Ureter (tissue), 1 donor: Measurements from ENCODE around the gene IRS1. TPM values are rescaled to one million over a fixed set of nuclear protein-coding genes. Genes with fewer than 3 reads are reported as not detected.

Source experiments
- DNase-seq: peaks from one replicate; pipeline ENCODE4 v3.0.0-alpha.2; 2020; ENCODE audit warnings: low spot score
- total RNA-seq: library from RNA; stranded (reverse); gene quantifications from one replicate; pipeline ENCODE4 v1.2.4, GENCODE V29; 2023
- donor health status: DM: yes; HTN: yes; CAD: no.

Gene IRS1
- total RNA-seq, 1 donor from 2014 or later, result 40.0 TPM

DNA sequence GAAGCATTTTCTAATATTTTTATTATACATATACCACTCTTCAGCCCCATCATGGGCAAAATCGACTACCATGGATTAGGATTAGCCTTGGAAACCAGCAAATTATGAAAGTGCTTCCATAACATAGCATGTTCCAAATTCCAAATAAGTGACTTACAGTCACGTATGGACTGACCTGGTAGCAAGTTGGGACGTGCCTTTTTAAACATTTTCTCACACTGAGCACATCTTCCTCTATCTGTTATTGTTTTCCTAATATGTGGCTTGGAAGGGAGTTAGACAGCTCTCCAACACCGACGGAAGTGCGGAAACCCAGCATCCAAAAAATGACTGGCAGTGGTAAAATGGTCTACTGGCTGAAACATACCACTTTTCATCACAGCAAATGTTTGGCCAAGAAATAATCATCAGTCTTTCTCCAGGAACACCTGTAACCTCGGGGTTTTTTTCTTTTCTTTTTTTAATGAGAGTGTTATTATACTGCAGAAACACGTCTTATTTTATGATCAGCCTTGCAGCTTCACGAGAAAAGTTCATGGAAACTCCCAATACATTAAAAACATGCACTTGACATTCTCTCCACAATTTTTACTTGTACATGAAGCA is 107.0 kb downstream of the IRS1 start:
- DNase-seq, result no peak

DNA sequence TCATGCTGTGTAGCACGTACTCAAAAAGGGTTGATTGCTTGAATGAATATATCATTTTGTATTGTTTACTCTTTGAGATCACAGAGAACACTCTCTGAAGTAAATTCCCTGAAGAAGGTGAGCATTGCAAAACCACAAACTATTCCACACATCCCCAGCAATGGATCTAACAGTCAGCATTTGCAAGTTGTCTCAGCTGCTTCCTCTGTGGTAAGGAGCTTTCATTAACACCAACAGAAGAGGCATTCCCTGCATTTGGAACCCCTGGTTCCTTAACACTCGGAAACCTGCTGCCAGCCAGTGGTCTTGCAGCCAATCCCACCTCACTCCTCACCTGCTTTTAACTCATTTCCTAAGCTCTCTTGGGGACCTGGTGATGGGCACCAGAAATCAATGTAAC is 108.4 kb downstream of the IRS1 start:
- DNase-seq, result no peak

DNA sequence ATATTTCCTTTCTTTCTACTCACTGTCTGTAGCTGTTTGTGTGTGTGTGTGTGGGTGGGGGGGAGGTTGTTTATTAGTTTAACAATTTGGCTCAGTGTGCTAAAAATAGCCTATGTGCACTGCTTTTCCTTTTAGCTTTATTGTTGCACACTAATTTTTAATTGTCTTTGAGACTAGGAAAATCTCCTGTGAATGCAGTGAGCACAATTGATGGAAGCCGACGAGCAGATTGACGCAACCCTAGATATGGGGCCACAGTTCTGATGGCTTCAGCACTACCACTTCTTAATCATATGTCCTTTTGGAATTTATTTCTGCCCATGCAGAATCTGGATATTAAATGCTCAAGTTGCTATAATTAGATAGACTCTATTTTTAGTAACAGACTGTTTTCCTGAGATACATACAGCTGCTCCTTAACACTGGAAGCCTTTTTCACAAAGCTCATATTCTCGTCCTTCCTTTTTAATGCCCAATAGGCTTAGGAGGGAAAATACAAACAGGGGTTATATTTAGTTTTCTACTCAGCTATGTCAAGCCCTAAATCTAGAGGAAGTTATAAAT is 109.1 kb downstream of the IRS1 start:
- no peak for DNase-seq

DNA sequence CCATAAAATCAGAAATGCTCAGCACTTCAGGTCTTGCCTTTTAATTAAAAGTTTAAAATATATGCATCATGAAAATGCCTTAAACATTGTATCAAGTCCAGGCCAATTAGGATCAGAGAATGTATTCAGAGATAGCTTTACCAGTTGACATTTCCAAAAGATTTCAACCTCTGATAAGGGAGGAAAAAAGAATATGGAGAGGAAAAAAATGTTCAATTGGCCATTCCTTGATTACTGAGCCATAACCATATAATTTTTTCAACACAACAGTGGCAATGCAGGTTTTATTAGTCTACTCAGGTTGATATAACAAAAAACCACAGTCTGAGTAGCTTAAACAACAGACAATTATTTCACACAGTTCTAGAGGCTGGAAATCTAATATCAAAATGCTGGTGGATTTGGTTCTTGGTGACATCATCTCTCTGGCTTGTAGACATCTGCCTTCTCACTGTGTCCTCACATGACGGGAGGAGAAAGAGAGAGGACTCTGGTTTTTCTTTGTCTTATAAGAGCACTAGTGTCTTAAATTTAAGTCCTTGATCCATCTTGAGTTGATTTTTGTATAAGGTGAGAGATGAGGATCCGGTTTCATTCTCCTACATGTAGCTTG is 111.9 kb downstream of the IRS1 start:
- no peak for DNase-seq

DNA sequence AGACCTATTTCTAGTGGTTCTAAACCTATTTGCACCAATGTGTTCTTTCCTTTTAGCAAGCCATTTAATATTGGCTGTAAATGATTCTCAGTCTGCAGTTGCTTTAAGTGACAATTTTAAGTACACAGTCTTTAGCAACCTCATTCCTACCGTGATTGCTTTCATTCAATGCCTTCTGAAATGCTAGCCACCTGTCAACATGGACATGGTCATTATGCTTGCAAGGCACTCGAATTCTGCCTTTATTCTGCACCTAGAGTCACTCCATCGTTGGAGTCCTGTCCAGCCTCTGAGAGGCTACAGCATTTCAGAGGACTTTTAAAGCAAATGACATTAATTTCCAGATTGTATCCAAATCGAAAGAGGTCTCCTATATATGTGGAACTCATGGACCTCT is 115.1 kb downstream of the IRS1 start:
- DNase-seq, result no peak

DNA sequence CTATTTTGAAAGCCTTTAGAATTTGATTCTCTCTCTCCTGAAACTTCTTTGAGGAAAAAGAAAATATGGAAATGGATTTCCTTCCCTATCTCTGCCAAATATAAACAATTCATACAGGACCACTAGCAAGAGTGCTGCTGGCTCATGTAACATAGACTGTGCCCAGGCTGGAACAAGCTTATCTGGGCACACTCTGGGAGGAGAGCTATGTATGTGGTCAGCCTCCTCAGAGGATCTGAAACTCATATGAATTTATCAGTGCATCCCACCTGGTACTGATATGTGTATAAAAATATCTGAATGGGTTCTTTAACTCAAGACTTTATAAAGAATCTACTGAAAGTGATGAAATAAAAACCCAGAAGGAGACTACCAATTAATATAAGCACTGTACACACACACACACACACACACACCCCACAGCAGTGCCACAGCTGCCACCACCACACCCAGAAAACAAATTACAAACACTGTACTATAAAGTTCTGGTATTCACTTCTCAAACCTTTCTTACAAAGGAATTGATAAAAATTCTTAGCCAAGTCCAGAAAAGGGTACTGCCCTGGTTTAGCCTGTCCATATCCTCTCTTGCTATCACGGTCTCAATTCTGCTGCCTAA is 115.6 kb downstream of the IRS1 start:
- DNase-seq, result no peak

GRCh38 chr2:226683196-226683595 is 116.4 kb downstream of the IRS1 start:
- no peak for DNase-seq

Other genes with a start within 250 kb of the IRS1 start
- 78.5 TPM for gene RHBDD1, start 36.2 kb upstream of the IRS1 start, total RNA-seq